Measurements from ENCODE around the gene BIN1. TPM values are rescaled to one million over a fixed set of nuclear protein-coding genes. Genes with fewer than 3 reads are reported as not detected.

The BIN1 gene
- total RNA-seq, 1 experiment from 2014 or later: 42.5 TPM

DNA sequence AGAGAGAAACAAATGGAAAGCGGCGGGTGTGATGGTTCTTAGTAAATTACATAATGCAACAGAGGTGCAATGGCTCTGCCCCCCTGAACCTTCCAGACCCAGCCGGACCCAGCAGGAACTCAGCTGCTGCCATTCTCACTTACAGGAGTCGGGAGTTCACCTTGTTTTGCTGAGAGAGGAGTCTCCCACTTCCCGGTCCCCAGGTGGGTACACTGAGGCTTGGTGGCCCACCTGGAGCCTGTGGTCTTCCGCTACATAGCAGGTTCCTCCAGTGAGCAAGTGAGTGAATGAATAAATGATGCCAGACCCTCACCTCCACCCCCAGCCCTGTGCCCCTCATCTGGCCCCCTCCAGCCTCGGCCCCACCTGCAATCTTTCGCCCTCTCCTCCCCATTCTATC is 11.2 kb downstream of the BIN1 start (continued):
- TF ChIP-seq, protein P1, sequence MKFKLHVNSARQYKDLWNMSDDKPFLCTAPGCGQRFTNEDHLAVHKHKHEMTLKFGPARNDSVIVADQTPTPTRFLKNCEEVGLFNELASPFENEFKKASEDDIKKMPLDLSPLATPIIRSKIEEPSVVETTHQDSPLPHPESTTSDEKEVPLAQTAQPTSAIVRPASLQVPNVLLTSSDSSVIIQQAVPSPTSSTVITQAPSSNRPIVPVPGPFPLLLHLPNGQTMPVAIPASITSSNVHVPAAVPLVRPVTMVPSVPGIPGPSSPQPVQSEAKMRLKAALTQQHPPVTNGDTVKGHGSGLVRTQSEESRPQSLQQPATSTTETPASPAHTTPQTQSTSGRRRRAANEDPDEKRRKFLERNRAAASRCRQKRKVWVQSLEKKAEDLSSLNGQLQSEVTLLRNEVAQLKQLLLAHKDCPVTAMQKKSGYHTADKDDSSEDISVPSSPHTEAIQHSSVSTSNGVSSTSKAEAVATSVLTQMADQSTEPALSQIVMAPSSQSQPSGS (CRISPR knock-in tag; IDR thresholded peaks at IDR 0.05; ENCODE audit: borderline replicate concordance, low read depth): no peak
- TF ChIP-seq, protein P2, sequence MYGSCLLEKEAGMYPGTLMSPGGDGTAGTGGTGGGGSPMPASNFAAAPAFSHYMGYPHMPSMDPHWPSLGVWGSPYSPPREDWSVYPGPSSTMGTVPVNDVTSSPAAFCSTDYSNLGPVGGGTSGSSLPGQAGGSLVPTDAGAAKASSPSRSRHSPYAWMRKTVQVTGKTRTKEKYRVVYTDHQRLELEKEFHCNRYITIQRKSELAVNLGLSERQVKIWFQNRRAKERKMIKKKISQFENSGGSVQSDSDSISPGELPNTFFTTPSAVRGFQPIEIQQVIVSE (CRISPR knock-in tag; IDR thresholded peaks at IDR 0.05; ENCODE audit: borderline replicate concordance): no peak
- TF ChIP-seq SMAD3 (CRISPR knock-in tag; IDR thresholded peaks at IDR 0.05; ENCODE audit: borderline replicate concordance) (no peak), ZNF219 (CRISPR knock-in tag; IDR thresholded peaks at IDR 0.05; ENCODE audit: borderline replicate concordance) (no peak)

DNA sequence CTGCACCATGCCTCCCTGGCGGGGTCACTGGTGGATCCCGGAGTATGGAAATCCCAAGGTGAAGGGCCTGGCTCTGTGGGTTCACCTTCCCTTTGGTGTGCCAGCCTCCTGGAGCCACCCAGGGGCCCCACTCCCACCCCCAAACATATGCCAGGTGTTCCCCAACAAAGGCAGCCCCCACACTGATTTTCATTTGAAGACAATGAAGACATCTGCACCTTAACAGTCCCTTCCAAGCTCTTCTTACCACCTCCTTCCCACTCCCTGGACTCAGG is 11.7 kb downstream of the BIN1 start:
- POLR2A ChIA-PET: no interaction called here
- no peak for TF ChIP-seq PRRX2 (CRISPR knock-in tag; IDR thresholded peaks at IDR 0.05)
- TF ChIP-seq ZBTB21 (CRISPR knock-in tag; IDR thresholded peaks at IDR 0.05; ENCODE audit: borderline replicate concordance): no peak
- no peak for TF ChIP-seq TEAD4 (CRISPR knock-in tag; IDR thresholded peaks at IDR 0.05)
- TF ChIP-seq, protein P3, sequence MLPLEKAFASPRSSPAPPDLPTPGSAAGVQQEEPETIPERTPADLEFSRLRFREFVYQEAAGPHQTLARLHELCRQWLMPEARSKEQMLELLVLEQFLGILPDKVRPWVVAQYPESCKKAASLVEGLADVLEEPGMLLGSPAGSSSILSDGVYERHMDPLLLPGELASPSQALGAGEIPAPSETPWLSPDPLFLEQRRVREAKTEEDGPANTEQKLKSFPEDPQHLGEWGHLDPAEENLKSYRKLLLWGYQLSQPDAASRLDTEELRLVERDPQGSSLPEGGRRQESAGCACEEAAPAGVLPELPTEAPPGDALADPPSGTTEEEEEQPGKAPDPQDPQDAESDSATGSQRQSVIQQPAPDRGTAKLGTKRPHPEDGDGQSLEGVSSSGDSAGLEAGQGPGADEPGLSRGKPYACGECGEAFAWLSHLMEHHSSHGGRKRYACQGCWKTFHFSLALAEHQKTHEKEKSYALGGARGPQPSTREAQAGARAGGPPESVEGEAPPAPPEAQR (CRISPR knock-in tag; IDR thresholded peaks at IDR 0.05): no peak
- TF ChIP-seq NFYB (CRISPR knock-in tag; conservative IDR thresholded peaks at IDR 0.05; ENCODE audit: low read depth): no peak
- TF ChIP-seq TEAD1 (CRISPR knock-in tag; IDR thresholded peaks at IDR 0.05): no peak
- TF ChIP-seq, protein P4, sequence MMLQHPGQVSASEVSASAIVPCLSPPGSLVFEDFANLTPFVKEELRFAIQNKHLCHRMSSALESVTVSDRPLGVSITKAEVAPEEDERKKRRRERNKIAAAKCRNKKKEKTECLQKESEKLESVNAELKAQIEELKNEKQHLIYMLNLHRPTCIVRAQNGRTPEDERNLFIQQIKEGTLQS (CRISPR knock-in tag; conservative IDR thresholded peaks at IDR 0.05): no peak
- TF ChIP-seq JUN (CRISPR knock-in tag; IDR thresholded peaks at IDR 0.05): no peak
- no peak for TF ChIP-seq CREB1 (CRISPR knock-in tag; IDR thresholded peaks at IDR 0.05)
- TF ChIP-seq, protein P5, sequence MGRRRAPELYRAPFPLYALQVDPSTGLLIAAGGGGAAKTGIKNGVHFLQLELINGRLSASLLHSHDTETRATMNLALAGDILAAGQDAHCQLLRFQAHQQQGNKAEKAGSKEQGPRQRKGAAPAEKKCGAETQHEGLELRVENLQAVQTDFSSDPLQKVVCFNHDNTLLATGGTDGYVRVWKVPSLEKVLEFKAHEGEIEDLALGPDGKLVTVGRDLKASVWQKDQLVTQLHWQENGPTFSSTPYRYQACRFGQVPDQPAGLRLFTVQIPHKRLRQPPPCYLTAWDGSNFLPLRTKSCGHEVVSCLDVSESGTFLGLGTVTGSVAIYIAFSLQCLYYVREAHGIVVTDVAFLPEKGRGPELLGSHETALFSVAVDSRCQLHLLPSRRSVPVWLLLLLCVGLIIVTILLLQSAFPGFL (CRISPR knock-in tag; IDR thresholded peaks at IDR 0.05; ENCODE audit: borderline replicate concordance): no peak
- TF ChIP-seq, protein P6, sequence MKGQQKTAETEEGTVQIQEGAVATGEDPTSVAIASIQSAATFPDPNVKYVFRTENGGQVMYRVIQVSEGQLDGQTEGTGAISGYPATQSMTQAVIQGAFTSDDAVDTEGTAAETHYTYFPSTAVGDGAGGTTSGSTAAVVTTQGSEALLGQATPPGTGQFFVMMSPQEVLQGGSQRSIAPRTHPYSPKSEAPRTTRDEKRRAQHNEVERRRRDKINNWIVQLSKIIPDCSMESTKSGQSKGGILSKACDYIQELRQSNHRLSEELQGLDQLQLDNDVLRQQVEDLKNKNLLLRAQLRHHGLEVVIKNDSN (CRISPR knock-in tag; IDR thresholded peaks at IDR 0.05): no peak
- no peaks in the 10 kb centered on the region for H3K36me3 Mint-ChIP-seq
- H3K27me3 Mint-ChIP-seq (ENCODE audit: low read depth): no peaks in the 10 kb centered on the region
- no peak overlapping the region; the same call in 1 of the 2 replicates for H3K27ac Mint-ChIP-seq
- H3K4me3 Mint-ChIP-seq: no peak overlapping the region
- ATAC-seq (no peak), DNase-seq (ENCODE audit: low spot score) (no peak)
- H3K9me3 Mint-ChIP-seq: no peaks in the 10 kb centered on the region
- CTCF ChIA-PET: interaction anchor here (0.6 to 1.6 kb wide), 4 partner anchors 12 to 123 kb away, joined by 3 to 17 read pairs (median 4); partner anchors contain the start of gene BIN1
- peaks cover 41% of the 10 kb centered on the region for H3K4me1 Mint-ChIP-seq

DNA sequence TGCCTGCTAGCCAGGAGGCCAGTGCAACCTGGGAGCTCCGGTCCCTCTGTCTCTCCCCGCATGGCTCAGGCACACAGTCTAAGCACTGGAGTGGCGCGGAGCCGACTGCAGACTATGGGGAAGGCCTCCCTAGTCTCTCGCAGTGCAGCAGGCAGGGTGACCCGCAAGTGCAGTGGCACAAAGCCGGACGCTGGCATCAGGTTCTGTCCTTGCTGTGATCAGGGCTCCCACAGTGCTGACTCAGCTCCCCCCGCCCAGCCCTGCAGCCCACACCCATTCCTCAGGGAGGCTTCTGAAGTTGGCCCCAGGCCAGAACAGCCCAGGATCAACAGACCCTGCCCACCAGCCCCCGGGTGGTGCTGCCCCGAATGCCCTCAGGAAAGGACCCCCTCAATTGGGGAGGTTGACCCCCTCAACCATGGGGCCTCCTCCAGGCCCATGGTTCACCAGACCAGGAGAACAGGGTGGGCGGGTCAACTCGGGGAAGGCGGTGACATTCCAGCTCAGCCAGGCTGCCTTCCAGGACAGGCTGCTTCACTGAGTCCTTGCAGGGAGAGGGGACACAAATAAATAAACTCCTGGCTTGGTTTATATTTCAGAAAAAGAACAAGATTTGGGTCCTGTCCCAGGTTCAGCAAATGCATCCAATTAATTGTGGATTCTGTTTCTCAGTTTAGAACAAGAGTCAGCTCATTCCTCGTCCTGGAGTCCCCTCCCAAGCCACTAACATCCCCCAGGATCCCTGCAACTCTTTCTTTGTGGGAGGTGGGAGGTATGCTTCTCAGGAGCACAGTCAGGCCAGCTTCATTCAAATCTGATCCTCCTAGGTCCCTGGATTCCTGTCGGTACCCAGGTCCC is 12.2 kb downstream of the BIN1 start:
- POLR2A ChIA-PET: interaction anchor here (0.6 kb wide), 1 partner anchor 12 kb away, joined by 3 read pairs; the partner anchor contains the start of gene BIN1
- TF ChIP-seq ESRRA (CRISPR knock-in tag; IDR thresholded peaks at IDR 0.05; ENCODE audit: borderline replicate concordance) (no peak), NR3C1 (CRISPR knock-in tag; conservative IDR thresholded peaks at IDR 0.05; ENCODE audit: low read depth) (no peak)
- TF ChIP-seq, protein P7, sequence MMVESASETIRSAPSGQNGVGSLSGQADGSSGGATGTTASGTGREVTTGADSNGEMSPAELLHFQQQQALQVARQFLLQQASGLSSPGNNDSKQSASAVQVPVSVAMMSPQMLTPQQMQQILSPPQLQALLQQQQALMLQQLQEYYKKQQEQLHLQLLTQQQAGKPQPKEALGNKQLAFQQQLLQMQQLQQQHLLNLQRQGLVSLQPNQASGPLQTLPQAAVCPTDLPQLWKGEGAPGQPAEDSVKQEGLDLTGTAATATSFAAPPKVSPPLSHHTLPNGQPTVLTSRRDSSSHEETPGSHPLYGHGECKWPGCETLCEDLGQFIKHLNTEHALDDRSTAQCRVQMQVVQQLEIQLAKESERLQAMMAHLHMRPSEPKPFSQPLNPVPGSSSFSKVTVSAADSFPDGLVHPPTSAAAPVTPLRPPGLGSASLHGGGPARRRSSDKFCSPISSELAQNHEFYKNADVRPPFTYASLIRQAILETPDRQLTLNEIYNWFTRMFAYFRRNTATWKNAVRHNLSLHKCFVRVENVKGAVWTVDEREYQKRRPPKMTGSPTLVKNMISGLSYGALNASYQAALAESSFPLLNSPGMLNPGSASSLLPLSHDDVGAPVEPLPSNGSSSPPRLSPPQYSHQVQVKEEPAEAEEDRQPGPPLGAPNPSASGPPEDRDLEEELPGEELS (CRISPR knock-in tag; IDR thresholded peaks at IDR 0.05): no peak
- TF ChIP-seq, protein P5 (CRISPR knock-in tag; IDR thresholded peaks at IDR 0.05; ENCODE audit: borderline replicate concordance): no peak
- TF ChIP-seq, protein P1 (CRISPR knock-in tag; IDR thresholded peaks at IDR 0.05; ENCODE audit: borderline replicate concordance, low read depth): no peak
- TF ChIP-seq, protein P8, sequence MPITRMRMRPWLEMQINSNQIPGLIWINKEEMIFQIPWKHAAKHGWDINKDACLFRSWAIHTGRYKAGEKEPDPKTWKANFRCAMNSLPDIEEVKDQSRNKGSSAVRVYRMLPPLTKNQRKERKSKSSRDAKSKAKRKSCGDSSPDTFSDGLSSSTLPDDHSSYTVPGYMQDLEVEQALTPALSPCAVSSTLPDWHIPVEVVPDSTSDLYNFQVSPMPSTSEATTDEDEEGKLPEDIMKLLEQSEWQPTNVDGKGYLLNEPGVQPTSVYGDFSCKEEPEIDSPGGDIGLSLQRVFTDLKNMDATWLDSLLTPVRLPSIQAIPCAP (CRISPR knock-in tag; IDR thresholded peaks at IDR 0.05): no peak

More for the DNA sequence above, 12.2 kb downstream of the BIN1 start:
- H3K4me1 Mint-ChIP-seq: peaks cover 41% of the 10 kb centered on the region
- peak; percentile 35 for DNase-seq (ENCODE audit: low spot score)
- CTCF ChIA-PET: interaction anchor here (0.6 to 1.6 kb wide), 4 partner anchors 13 to 123 kb away, joined by 3 to 17 read pairs (median 4); partner anchors contain the start of gene BIN1
- H3K27me3 Mint-ChIP-seq (ENCODE audit: low read depth): no peaks in the 10 kb centered on the region
- no peaks in the 10 kb centered on the region for H3K9me3 Mint-ChIP-seq
- H3K4me3 Mint-ChIP-seq: no peak overlapping the region
- no peak overlapping the region for H3K27ac Mint-ChIP-seq
- peak; percentile 66 for ATAC-seq
- H3K36me3 Mint-ChIP-seq: no peaks in the 10 kb centered on the region
